ENCODE data around the gene FAF2.
"Not testable (repeated sequence)": the region's sequence is repeated elsewhere in the genome, so short reads cannot be mapped to it uniquely, and the experiment has no call there.

The FAF2 gene

DNA sequence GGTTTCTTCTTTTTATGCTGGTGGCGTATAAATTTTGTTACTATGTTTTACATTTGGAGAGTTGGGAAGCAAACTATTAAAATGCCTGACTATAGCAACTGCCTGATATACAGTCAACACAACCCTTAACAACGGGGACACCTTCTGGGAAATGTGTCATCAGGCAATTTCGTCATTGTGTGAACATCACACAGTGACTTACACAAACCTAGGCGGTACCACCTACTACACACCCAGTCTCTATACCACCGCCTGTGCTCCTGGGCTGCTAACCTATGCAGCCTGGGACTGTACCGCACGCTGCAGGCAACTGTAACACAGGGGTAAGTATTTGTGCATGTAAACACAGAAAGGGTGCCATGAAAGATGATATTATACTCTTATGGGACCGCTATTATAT lies 99.6 kb downstream of the FAF2 start:
- DNase-seq (ENCODE audit: low read depth), result no peak
- no peak overlapping the region for H3K4me3 ChIP-seq (replicated peaks; ENCODE audit: low read depth, low read length)
- no peak for TF ChIP-seq CTCF (IDR thresholded peaks at IDR 0.05; ENCODE audit: low read length, missing control alignments)

- no peak for TF ChIP-seq CTCF (IDR thresholded peaks at IDR 0.05; ENCODE audit: low read length, missing control alignments)
- H3K4me3 ChIP-seq (replicated peaks; ENCODE audit: low read depth, low read length), result no peak within 1 kb of the TSS
- DNase-seq (ENCODE audit: low read depth), result no peak
These were observed 100.8 kb downstream of the FAF2 start, which contains the start of gene CDHR2 for GRCh38 chr5:176548967-176549444. TSS of gene CDHR2 (plus strand) at chr5:176549342. CDS start at chr5:176565353, 16,011 bp downstream.

DNA sequence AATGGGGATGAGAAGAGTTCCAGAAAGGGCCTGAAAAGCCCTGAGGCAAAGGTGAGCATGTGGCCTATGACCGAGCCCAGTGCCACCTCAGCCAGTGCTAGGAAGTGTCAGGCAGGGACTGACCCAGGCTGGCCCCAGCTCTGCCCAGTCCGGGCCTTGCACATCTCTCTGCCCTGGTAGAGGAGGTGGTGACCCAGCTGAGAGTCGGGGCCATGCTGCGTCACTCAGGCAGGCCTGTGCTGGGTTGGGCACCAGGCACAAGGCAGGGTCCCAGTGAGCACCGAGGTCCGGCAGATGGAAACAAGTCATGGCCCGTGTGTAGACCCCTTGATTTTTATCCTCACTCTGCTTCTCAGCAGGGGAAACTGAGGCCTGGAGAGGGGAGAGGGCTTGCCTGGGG lies 101.7 kb downstream of the FAF2 start:
- DNase-seq (ENCODE audit: low read depth), result no peak
- TF ChIP-seq CTCF (IDR thresholded peaks at IDR 0.05; ENCODE audit: low read length, missing control alignments), result no peak
- no peak overlapping the region for H3K4me3 ChIP-seq (replicated peaks; ENCODE audit: low read depth, low read length)

DNA sequence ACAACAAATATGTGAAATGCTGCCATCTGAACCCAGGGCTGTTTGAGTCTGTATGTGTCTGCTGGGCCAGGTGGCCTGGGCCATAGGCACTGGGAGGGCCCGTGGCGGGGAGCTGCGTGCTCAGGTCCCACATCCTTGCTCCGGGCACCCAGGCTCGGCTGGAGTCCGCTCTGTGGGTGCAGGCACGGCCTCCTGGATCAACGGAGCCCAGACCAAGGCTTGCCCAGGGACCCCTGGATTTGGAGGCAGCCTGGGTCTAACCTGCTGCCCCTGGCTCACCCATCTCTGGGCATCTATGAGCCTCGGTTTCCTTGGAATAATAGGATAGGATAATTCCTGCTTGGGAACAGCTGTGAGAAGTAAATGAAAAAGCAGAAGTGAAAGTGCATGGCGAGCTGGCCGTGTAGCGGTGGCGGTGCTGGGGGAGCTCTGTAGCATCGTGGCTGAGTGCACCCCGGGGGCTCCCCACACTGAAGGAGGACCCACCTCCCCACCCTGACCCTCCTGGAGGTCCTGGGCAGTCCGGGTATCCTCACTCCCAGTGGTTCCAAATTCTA lies 102.2 kb downstream of the FAF2 start:
- no peak for TF ChIP-seq CTCF (IDR thresholded peaks at IDR 0.05; ENCODE audit: low read length, missing control alignments)
- no peak for DNase-seq (ENCODE audit: low read depth)
- H3K4me3 ChIP-seq (replicated peaks; ENCODE audit: low read depth, low read length), result no peak overlapping the region

DNA sequence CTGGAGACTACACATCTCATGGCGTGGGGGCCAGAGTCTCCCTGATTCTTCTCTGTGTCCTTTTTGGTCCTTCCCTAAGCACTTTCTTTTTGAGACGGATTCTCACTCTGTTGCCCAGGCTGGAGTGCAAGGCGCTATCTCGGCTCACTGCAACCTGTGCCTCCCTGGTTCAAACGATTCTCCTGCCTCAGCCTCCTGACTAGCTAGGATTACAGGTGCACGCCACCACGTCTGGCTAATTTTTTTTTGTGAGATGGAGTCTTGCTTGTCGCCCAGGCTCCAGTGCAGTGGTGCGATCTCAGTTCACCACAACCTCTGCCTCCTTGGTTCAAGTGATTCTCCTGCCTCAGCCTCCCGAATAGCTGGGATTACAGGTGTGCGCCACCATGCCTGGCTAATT lies 102.8 kb downstream of the FAF2 start:
- not testable (repeated sequence) for H3K4me3 ChIP-seq (replicated peaks; ENCODE audit: low read depth, low read length); DNase-seq (ENCODE audit: low read depth)

DNA sequence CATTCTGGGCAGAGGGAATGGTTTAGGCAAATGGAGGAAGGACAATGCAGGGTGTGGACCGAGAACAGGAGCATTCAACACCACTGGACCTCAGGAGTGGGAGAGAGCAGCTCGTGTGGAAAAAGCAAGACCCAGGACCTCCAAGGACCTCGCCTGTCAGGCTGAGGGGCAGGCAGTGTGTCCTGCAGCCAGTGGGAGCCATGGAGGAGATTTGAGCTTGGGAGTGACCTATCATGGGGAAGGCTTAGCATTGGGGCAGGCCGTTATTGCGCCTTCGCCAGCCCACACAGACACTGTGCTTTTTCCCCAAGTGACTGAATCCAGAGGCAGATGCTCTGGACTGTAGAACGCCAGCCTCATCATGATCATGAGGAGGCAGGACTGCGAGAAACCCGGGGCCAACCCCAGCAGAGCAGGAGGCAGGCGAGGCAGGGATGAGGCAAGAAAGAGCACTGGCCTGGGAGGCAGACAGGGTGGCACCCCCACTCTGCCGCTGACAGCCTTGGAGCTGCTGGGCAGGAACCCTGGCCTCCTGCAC lies 104.2 kb downstream of the FAF2 start:
- DNase-seq (ENCODE audit: low read depth), result no peak
- TF ChIP-seq CTCF (IDR thresholded peaks at IDR 0.05; ENCODE audit: low read length, missing control alignments), result no peak
- H3K4me3 ChIP-seq (replicated peaks; ENCODE audit: low read depth, low read length), result no peak overlapping the region

DNA sequence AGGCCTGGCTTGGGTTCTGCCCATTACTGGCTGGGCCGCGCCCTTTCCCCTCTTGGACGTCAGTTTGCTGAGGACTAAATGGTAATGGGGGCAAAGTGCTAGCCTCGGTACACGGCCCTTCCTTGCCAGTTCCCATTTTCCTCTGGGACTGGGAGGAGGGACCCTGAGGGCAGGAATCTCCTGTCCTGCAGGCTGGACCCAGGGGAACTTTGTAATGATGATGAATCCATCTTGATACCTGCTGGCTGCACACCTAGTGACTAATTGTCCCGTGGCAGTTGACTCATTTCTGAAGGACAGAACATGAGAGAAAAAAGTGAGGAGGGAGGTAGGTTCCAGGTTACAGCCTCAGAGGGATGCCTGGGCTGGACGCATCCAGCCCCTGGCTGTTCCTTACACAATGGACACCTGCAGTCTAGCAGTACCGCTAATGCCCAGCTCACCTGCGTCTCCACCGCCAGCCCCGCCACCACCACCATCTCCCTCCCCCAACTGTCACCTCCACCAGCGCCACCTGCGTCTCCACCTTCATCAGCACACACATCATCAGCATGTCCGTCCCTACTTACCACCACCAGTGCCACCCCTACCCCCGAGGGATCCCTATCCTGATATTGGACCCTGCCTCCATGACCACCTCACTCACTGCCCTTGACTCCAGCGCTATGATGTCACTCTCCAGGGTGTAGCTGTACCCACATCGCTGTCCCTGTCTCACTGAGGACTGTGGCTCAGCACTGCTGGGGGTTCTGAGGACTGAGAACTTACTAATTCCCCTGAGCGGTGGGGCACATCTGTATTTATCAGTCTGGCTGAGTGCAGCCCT lies 105.3 kb downstream of the FAF2 start:
- TF ChIP-seq CTCF (IDR thresholded peaks at IDR 0.05; ENCODE audit: low read length, missing control alignments), result no peak
- no peak for DNase-seq (ENCODE audit: low read depth)
- no peak overlapping the region for H3K4me3 ChIP-seq (replicated peaks; ENCODE audit: low read depth, low read length)

All from fibroblast of pulmonary artery (primary cell).